Activated CD8-positive, alpha-beta memory T cell treated with anti-CD3 and anti-CD28 coated beads, Interleukin-2, amount 50 U/mL, for 24 hours (primary cell): Measurements from ENCODE around the gene ZFX.
"Not testable (repeated sequence)": the region's sequence is repeated elsewhere in the genome, so short reads cannot be mapped to it uniquely, and the experiment has no call there.

ENCODE experiments used
- DNase-seq: peaks from one replicate; pipeline ENCODE4 v3.0.0-alpha.2; 2020; ENCODE audit errors: extremely low read depth

Gene ZFX

DNA sequence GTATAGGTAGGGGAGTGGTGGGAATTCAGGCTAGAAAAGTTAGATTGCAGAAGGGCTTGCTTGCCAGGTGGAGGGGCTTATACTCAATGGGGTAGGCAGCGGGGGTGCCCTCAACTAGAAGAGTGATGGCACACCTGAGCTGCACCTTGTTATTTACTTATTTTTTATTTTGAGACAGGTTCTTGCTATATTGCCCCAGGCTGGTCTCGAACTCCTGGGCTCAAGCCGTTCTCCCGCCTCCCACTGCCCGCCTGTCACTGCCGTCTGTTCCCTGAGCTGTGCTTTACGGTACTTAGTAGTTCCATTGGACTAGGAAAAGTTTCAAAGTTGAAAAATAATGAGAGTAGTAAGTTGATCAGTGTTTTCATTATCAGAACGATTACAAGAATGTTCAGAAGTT is 2.0 kb downstream of the ZFX start:
- no peak for DNase-seq

DNA sequence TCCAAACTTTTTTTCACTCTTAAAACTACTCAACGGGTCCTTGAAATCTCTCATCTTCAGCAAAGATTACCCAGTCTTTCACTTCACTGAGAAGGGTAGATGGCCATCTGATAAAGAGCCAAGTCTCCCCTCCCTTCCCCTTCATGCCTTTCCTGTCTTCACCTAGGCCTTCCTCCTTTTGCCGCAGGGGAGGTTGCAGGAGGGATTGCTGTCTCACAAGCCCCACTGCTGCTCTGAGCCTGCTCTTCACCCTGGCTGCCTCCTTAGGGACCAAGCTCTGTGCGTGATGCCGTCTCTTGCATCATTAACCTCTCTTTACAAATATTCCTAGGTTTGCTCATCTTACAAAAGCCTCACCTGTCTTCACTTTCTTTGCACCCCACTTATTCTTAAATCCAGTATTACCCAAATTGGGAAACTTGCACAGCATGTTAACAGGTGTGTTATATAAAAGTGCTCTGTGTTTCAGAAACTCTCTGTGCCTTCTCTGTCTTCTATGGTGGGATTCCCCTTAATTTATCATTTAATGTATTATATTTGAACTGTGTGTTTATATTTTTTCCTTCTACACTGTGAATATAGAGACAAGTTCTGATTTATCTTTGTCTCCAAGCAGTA is 3.8 kb downstream of the ZFX start:
- DNase-seq, result no peak

DNA sequence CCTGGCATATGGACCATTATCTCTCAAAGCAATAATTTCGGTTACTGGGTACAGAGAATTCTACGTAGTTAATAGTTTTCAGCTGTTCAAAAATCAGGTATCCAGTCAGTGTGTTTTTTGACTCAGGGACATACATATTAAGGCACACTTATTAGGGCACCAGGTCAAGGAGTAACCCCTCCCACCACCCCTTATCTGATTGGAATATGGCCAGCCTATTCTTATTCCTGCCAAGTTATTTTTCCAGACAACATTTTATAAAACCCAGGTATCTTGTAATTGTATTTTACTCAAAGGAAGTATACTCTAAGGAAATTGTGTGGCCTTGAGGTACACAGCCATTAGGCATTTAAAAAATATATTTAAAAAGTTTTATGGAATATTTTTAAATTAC is 4.3 kb downstream of the ZFX start:
- no peak for DNase-seq

DNA sequence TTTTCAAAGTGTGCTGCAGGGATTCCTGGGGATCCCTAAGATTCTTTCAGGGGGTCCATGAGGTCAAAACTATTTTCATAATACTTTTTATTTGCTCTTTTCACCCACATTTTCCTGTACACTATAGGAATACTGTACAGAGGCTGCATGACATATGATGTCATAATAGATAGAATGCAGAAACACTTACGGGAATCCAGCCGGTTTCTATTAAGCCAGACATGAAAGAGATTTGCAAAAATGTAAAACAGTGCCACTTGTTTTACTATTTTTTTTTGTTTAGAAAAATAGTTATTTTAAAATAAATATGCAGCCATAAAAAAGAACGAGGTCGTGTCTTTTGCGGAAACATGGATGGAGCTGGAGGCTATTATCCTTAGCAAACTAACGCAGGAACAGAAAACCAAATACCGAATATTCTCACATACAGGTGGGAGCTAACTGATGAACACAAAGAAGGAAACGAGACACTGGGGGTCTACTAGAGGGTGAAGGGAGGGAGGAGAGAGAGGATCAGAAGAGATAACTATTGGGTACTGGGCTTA is 5.0 kb downstream of the ZFX start:
- DNase-seq, result no peak

DNA sequence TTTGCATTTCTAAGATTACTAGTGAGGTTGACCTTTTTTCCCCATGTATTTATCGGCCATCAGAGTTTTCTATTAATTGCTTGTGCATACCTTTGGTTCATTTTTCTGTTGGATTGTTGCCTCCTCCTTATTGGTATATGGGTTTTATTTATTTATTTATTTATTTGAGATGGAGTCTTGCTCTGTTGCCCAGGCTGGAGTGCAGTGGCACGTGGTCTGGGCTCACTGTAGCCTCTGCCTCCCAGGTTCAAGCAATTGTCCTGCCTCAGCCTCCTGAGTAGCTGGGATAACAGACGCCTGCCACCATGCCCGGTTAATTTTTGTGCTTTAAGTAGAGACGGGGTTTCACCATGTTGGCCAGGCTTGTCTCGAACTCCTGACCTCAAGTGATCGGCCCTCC is 6.2 kb downstream of the ZFX start:
- not testable (repeated sequence) for DNase-seq

DNA sequence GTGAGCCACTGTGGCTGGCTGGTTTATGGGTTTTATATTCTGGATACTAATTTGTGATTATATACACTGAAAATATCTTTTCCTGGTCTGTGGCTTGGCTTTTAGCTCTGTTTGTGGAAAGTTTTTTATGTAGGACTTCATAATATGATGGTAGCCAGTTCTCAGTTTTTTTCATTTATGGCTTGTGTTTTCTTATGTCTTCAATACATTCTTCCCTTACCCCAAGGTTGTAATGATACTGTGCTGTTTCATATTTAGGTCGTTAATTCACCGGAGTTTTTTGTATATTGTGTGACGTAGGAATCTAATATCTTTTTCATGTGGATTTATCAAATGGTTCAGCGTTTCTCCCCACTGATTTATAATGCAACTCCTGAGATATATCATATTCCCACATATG is 6.6 kb downstream of the ZFX start:
- DNase-seq, result no peak

DNA sequence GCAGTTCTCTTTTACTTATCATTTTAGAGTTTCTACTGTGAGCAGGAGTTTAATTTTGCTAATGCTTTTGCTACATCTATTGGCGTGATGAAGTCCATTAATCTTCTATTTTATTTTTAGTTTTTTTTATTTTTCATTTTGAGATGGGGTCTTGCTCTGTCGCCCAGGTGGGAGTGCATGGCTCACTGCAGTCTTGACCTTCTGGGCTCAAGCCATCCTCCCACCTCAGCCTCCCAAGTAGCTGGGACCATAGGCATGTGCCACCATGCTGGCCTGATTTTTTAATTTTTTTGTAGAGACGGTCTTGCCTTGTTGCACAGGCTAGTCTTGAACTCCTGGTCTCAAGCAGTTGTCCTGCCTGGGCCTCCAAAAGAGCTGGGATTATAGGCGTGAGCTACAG is 9.4 kb downstream of the ZFX start:
- DNase-seq, result no peak

DNA sequence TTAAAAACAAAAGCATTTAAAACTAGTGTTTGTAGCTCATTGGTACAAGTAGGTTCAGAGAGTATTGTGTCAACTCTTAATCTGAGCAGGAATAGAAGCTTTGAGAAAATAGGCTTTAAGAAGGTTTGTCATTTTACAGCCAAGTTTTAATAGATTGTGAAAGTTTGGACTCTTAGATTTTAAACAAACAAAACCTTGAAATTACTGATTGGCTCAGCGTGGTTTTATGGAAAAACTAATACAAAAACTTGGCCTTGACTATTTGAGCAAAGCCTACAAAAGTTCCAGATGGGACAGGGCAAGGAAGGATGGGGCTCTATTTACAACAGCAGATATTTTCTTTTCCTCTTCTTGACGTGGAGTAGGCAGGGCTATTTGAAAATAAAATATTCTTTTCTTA is 16.5 kb downstream of the ZFX start:
- DNase-seq, result no peak

DNA sequence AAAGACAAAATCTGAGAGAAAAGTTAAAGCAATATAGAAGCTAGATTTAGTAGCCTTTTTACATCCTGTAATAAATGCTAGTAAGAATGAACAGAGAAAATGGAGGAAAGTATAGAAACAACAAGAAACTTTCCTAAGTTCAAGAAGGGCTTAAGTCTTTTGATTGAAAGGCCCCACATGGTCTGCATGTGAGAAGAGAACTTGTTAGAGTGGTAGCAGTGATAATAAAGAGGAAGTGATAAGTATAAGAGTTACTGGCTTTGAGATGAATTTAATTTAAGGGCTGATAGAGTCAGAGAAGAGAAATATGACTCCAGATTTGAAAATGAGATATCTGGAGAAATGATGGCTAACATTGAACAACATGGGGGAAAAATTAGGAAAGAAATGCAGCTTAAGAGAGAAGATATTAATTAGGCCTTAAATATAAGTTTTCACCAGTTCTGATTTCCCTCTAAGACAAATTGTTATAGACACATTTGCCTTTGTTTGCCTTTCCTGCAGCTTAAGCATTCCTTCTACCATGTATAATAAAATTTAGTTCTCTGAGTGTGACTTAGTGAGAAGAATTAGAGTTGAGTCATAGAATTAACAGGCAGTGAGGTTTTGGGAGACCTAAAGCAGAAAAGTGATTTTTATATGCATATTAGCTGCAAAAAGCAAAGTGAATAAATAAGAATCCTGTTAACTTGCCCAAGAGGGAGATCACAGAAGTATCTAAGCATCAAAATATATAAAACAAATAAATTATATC is 18.4 kb downstream of the ZFX start:
- no peak for DNase-seq

DNA sequence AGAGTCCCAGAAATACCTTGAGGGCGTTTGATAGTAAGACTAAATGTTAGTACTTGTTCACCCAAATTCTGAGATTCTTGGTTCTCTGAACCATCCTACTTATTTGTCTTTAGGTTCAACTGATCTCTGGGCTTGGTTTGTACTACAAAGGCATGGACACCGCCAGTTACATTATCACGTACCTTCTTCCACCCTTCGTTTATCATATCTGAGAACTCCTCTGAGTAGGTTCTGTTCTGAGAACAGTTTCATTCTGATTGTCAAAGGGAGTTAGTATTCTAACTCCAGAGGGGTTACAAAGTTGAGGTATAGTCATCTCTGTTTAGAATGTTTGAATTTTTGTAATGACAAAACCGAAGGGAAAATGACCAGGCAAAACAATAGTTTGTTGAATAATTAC is 19.3 kb downstream of the ZFX start:
- no peak for DNase-seq

DNA sequence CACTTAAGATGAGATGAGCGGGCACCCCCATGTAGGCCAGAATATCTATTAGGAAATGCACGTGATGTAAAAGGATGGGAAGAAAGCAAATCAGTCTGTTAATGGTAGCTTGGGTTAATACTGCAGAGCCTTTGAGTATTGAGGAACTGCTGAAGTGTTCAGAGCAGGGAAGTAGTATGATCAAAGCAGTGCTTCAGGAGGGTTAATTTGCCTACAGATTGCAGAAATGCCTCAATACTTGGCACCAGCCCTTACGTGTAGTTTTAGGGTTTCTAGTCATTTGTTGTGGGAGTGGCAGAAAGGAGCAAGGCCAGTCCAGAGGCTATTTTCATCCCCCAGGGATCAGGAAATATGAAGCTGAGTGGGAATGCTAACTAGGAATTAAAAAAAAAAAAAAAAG is 19.7 kb downstream of the ZFX start:
- no peak for DNase-seq

DNA sequence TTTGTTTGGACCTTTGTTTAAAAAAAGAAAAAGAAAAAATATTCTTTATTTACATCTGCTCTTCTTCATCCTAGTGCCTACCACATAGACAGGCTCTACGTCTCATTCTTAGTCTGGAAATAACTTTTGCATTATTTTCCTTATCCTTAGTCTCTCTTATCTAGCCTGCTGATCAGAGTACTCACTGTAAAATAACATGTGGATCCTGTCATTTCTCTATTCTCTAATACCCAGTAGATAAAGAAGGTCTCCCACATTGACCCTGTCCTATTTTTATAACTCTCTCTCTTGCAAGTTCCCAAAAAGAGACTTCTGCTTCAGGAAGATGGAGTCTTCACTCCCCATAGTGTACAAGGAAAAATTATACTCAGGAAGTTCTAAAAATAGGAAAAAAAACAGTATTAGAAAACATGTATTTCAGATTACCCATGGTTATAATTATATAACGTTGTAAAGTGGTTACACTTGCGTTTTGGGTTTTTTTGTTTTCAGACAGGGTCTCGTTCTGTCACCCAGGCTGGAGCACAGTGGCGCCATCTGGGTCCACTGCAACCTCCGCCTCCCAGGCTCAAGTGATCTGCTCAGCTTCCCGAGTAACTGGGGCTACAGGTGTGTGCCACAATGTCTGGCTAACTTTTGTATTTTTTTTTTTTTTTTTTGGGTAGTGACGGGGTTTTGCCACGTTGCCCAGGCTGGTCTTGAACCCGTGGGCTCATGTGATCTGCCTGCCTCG is 23.8 kb downstream of the ZFX start:
- no peak for DNase-seq

DNA sequence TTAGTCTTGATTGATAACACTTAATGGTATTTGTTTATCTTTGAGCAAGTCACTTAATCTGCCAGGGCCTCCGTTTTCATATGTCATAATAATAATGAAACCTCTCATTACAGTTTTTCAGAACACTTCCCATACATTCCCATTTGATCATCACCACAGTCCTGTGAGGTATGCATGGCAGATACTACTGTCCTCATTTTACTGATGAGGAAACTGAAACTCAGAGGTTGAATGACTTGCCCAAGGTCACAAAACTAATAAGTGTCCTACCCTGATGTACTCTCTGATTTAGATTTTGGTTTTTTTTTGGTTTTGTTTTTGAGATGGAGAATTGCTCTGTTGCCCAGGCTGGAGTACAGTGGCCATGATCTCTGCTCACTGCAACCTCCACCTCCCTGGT is 25.7 kb downstream of the ZFX start:
- no peak for DNase-seq

DNA sequence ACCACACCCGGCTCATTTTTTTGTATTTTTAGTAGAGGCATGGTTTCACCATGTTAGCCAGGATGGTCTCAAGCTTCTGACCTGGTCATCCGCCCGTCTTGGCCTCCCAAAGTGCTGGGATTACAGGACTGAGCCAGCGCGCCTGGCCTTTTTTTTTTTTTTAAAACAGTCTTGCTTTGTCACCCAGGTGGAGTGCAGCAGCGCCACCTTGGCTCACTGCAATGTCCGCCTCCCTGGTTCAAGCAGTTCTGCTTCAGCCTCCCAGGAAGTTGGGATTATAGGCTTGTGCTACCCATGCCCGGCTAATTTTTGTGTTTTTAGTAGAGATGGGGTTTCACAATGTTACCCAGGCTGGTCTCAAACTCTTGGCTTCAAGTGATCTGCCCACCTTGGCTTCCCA is 28.9 kb downstream of the ZFX start:
- no peak for DNase-seq

DNA sequence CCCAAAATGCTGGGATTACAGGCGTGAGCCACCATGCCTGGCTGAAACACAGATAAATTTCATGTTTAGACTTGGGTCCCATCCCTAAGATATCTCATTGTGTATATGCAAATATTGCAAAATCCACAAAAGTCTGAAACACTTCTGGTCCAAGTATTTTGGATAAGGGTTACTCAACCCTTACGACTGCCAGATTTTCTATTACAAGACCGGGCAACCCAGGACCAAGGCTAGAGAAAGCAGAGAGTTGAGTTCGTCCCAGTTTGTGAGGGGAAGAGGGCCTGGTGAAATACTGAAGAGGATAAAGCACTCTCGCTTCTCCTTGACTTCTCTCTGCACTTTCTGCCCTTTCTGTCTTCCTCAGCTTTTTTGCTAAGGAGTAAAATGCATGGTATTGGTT is 34.5 kb downstream of the ZFX start:
- no peak for DNase-seq

DNA sequence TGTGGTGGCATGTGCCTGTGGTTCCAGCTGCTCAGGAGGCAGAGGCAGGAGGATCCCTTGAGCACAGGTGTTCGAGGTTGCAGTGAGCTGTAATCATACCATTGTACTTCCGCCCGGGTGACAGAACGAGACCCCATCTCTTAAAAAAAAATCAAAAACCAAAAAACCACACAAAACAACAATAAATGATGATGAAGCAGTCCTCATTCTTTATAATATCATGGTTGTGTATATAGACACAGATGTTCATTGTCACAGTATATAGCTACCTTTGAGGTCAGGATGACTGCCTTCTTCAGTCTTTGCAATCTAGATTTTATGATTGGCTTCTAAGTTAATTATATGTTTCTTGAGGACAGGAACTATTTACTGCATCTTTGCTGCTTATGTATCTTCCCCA is 37.0 kb downstream of the ZFX start:
- no peak for DNase-seq

DNA sequence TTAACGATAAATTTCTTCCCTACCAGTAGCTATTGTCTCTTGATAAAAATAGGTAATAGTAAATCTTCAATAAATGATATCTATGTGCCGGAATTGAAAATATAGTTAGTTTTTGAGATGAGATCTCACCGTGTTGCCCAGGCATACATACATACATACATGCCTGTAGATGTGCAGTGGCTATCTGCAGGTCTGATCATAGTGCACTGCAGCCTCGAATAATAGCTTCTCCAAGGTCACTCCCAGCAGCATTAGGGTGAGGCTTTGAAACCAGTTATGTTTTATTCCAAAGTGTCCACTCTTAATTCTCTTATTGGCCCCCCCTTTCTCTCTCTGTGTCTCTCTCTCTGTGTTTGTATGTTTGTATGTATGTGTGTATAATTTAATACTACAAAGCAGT is 37.5 kb downstream of the ZFX start:
- DNase-seq, result no peak

DNA sequence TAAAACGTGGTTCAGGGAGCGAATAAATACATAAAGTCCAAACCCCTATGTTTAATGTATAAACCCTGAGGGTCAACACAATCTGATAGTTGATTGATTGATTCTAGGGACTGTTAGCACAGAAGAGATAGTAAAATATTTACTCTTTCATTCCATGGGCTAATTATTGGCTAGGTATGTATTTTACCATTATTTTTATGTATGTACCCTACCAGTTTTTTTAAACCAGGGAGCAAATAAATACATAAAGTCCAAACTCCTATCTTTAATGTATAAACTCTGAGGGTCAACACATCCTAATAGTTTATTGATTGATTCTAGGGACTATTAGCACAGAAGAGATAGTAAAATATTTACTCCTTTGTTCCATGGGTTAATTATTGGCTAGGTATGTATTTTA is 40.0 kb downstream of the ZFX start:
- DNase-seq, result no peak

DNA sequence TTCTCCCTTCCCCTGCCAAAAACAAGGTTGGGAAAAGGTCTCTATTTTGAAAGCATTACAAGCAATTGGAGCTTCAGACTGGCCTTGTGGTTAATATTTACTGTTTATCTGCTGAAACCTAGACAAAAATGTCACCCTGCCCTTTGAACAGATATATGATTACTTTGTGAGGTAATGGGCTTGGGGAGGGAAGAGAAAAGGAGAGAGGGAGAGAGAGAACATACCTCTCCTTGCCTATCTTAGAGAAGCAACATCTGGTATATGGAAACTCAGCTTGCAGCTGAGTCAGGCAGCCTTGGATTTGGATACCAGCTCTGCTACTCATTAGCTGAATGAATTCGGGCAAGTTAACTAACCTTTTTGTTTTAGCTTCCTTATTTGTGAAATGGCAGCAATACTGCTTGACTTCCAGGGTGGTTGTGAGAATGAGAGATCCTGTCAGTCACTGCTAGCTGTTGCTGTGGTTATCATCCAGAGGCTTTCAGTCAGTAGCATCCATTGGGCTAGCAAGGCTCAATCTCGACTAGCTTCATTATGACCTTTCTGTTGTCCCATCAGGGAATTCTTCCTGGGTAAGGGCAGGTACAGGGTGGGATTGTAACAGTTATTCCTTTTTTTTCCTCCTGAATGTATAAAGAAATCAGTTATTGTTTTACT is 41.1 kb downstream of the ZFX start:
- no peak for DNase-seq

DNA sequence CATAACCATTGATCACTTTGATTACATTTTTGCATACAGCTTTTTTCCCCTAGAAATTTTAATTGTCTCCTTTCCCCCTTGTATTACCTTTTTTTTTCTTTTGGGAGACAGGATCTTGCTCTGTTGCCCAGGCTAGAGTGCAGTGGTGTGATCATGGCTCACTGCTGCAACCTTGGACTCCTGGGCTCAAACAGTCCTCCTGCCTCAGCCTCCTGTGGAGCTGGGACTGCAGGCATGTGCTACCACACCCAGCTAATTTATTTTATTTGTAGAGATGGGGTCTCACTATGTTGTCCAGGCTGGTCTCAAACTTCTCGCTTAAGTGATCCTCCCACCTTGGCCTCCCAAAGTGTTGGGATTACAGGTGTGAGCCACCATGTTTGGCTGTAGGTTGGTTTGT is 47.0 kb downstream of the ZFX start:
- DNase-seq, result no peak

DNA sequence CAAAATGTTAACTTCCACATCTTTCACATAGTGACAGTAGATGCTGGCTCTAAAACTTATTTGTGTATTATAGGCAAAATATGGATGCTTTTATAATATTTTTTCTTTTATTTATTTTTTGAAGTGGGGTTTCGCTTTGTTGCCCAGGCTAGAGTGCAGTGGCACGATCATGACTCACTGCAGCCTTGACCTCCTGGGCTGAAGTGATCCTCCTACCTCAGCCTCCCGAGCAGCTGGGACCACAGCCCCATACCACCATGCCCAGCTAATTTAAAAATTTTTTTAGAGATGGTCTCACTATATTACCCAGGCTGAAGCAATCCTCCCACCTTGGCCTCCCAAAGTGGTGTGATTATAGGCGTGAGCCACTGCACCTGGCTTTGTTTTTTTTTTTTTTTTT is 48.6 kb downstream of the ZFX start:
- DNase-seq, result no peak

DNA sequence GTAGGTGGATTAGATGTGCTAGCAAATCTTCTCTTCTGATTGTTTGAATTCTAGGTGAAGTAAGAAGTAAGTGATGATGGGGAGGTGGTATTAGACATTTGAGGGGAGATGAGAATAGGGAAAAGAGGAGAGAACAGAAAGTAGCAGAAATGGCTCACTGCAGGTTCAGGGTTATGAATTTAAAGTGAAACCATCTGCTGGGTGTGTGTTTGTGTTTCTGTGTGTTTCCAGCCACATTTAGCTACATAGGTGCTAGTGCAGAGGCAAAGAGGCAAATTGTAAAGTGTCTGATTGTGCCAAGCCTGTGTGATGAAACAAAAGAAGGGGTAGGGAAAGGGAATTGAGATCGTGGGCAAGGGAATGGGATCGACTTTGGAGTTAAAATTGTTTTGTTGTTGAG is 50.6 kb downstream of the ZFX start:
- DNase-seq, result no peak

DNA sequence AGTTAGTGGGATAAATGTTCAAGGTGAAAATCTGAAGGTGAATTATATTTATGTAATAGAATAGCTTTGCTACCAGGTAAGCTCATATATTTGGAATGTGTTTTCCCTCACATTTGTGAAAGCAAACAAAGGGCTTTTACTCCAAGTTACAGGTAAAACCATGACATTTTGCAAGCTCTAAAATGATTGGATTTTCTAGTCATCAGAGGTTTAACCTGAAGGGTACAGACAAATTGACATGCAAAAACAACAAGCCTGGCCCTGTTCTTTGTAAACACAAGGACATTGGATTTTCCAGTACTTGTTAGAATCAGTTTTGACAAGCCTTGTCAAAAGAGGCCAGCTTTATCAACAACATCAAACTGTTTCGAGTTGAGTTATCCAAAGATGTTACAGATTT is 51.7 kb downstream of the ZFX start:
- DNase-seq, result no peak
